H9 (cell line): ENCODE measurements around the gene PAX3. TPM values are rescaled to one million over a fixed set of nuclear protein-coding genes. Genes with fewer than 3 reads are reported as not detected.

ENCODE experiments used
- DNase-seq: peaks from one replicate; pipeline ENCODE4 v3.0.0-alpha.2; 2017
- H2AFZ ChIP-seq: one replicate; pipeline ENCODE4 v1.6.1; 2013; ENCODE audit warnings: mild to moderate bottlenecking, low read length, control low read depth, moderate library complexity
- H2AK5ac ChIP-seq: 2 replicates; pipeline ENCODE4 v1.6.1; 2013; ENCODE audit warnings: low read length, control low read depth, mixed read lengths; ENCODE audit not compliant: insufficient read length
- H2BK120ac ChIP-seq: one replicate; pipeline ENCODE4 v1.6.1; 2013; ENCODE audit warnings: low read depth, mild to moderate bottlenecking, low read length, control low read depth, inconsistent platforms; ENCODE audit not compliant: poor library complexity, severe bottlenecking
- H2BK12ac ChIP-seq: 2 replicates; pipeline ENCODE4 v1.6.1; 2013; ENCODE audit warnings: low read length, control low read depth, mixed read lengths, low read depth; ENCODE audit not compliant: insufficient read length
- H2BK15ac ChIP-seq: 2 replicates; pipeline ENCODE4 v1.6.1; 2013; ENCODE audit warnings: low read depth, low read length, control low read depth
- H2BK20ac ChIP-seq: one replicate; pipeline ENCODE4 v1.6.1; 2013; ENCODE audit warnings: low read depth, mild to moderate bottlenecking, low read length, control low read depth, inconsistent platforms; ENCODE audit not compliant: poor library complexity, severe bottlenecking
- H2BK5ac ChIP-seq: 2 replicates; pipeline ENCODE4 v1.6.1; 2013; ENCODE audit warnings: low read length, control low read depth, mixed read lengths; ENCODE audit not compliant: insufficient read length
- H3K14ac ChIP-seq: 2 replicates; pipeline ENCODE4 v1.6.1; 2013; ENCODE audit warnings: low read length, control low read depth; ENCODE audit not compliant: insufficient read depth
- H3K18ac ChIP-seq: 2 replicates; pipeline ENCODE4 v1.6.1; 2013; ENCODE audit warnings: low read depth, mild to moderate bottlenecking, mixed read lengths, low read length, control low read depth; ENCODE audit not compliant: insufficient read length
- H3K23ac ChIP-seq: 2 replicates; pipeline ENCODE4 v1.6.1; 2013; ENCODE audit warnings: low read length, control low read depth, mixed read lengths, low read depth; ENCODE audit not compliant: insufficient read length
- H3K23me2 ChIP-seq: 2 replicates; pipeline ENCODE4 v1.6.1; 2013; ENCODE audit warnings: low read depth, mild to moderate bottlenecking, mixed read lengths, low read length, control low read depth; ENCODE audit not compliant: insufficient read length, poor library complexity, severe bottlenecking
- H3K27ac ChIP-seq: 2 replicates; pipeline ENCODE4 v1.5.1; 2013; ENCODE audit warnings: low read length, control low read depth, mixed read lengths, low read depth; ENCODE audit not compliant: insufficient read length
- H3K27me3 ChIP-seq: 2 replicates; pipeline ENCODE4 v1.6.1; 2013; ENCODE audit warnings: low read length, control low read depth, inconsistent platforms; ENCODE audit not compliant: insufficient read depth
- H3K4ac ChIP-seq: 2 replicates; pipeline ENCODE4 v1.6.1; 2013; ENCODE audit warnings: low read depth, mild to moderate bottlenecking, control low read depth, inconsistent platforms, low read length, moderate library complexity
- H3K4me1 ChIP-seq: 2 replicates; pipeline ENCODE4 v1.6.1; 2013; ENCODE audit warnings: low read length, control low read depth, inconsistent platforms; ENCODE audit not compliant: insufficient read depth
- H3K4me2 ChIP-seq: 2 replicates; pipeline ENCODE4 v1.6.1; 2013; ENCODE audit warnings: low read length, control low read depth, mixed read lengths; ENCODE audit not compliant: insufficient read length, insufficient read depth
- H3K56ac ChIP-seq: 2 replicates; pipeline ENCODE4 v1.6.1; 2013; ENCODE audit warnings: low read depth, mild to moderate bottlenecking, mixed read lengths, low read length, control low read depth; ENCODE audit not compliant: insufficient read length
- H3K79me1 ChIP-seq: 2 replicates; pipeline ENCODE4 v1.6.1; 2013; ENCODE audit warnings: low read depth, mild to moderate bottlenecking, moderate library complexity, low read length, control low read depth, inconsistent platforms; ENCODE audit not compliant: insufficient read depth, poor library complexity, severe bottlenecking
- H3K79me2 ChIP-seq: 2 replicates; pipeline ENCODE4 v1.6.1; 2013; ENCODE audit warnings: low read length, control low read depth, inconsistent platforms; ENCODE audit not compliant: insufficient read depth
- H3K9ac ChIP-seq: 2 replicates; pipeline ENCODE4 v1.6.1; 2013; ENCODE audit warnings: low read length, control low read depth, mixed read lengths; ENCODE audit not compliant: insufficient read length; ENCODE audit errors: extremely low read depth
- H3K9me3 ChIP-seq: one replicate; pipeline ENCODE4 v1.6.1; 2013; ENCODE audit warnings: low read depth, low read length, inconsistent platforms; ENCODE audit not compliant: control insufficient read depth
- H3T11ph ChIP-seq: one replicate; pipeline ENCODE4 v1.6.1; 2013; ENCODE audit warnings: mild to moderate bottlenecking, low read length, control low read depth, inconsistent platforms
- H4K20me1 ChIP-seq: one replicate; pipeline ENCODE4 v1.6.1; 2013; ENCODE audit not compliant: control insufficient read depth, insufficient read length, insufficient read depth
- H4K5ac ChIP-seq: 2 replicates; pipeline ENCODE4 v1.6.1; 2013; ENCODE audit warnings: low read depth, mild to moderate bottlenecking, mixed read lengths, low read length, control low read depth; ENCODE audit not compliant: insufficient read length
- H4K8ac ChIP-seq: replicated peaks from 2 replicates; pipeline ENCODE4 v1.6.1; 2013; ENCODE audit warnings: low read length, control low read depth, mixed read lengths, low read depth; ENCODE audit not compliant: insufficient read length
- H4K91ac ChIP-seq: 2 replicates; pipeline ENCODE4 v1.6.1; 2013; ENCODE audit warnings: low read depth, mild to moderate bottlenecking, moderate library complexity, mixed read lengths, low read length, control low read depth; ENCODE audit not compliant: insufficient read length
- H3K27ac Mint-ChIP-seq, 3 experiments: 2 replicates in 2 of 3; 3 replicates in 1 of 3; pipeline ENCODE4 v1.8.0; 2020 to 2021; ENCODE audit warnings: mixed read lengths in 3 of 3, mild to moderate bottlenecking in 1 of 3, moderate library complexity in 1 of 3
- H3K27me3 Mint-ChIP-seq: 2 replicates; pipeline ENCODE4 v1.8.0; 2021; ENCODE audit warnings: low read depth, mild to moderate bottlenecking, moderate library complexity, mixed read lengths
- H3K36me3 Mint-ChIP-seq, 3 experiments: 2 replicates in 2 of 3; 3 replicates in 1 of 3; pipeline ENCODE4 v1.8.0; 2020 to 2021; ENCODE audit warnings: low read depth in 3 of 3, mixed read lengths in 3 of 3; ENCODE audit not compliant: insufficient read depth in 1 of 3
- H3K4me1 Mint-ChIP-seq, 2 experiments: 2 replicates each; pipeline ENCODE4 v1.8.0; 2020; ENCODE audit warnings: mixed read lengths in 2 of 2
- H3K4me3 Mint-ChIP-seq, 2 experiments: 2 replicates in 1 of 2; 3 replicates in 1 of 2; pipeline ENCODE4 v1.8.0; 2020 to 2021; ENCODE audit warnings: mild to moderate bottlenecking in 2 of 2, mixed read lengths in 2 of 2, moderate library complexity in 1 of 2
- H3K9me3 Mint-ChIP-seq, 2 experiments: 2 replicates in 1 of 2; 3 replicates in 1 of 2; pipeline ENCODE4 v1.8.0; 2020; ENCODE audit warnings: mild to moderate bottlenecking in 2 of 2, mixed read lengths in 2 of 2, moderate library complexity in 1 of 2
- WGBS: extraction: QIAGEN DNeasy Blood & Tissue Kit; methylation state at CpG from one replicate; pipeline ENCODE4 v1.1.7; 2013; ENCODE audit warnings: missing lambda C conversion rate, low lambda C conversion rate, mixed read lengths; ENCODE audit not compliant: insufficient read length; ENCODE audit errors: extremely low coverage; 5-methylcytosine and 5-hydroxymethylcytosine counted together
- total RNA-seq: library from RNA; stranded (reverse); gene quantifications from 2 replicates; pipeline ENCODE4 v1.2.1, GENCODE V29; 2021
- TF ChIP-seq, protein P1 (sequence below): fragments of 200-600 bp; sonication (generic); conservative IDR thresholded peaks from 3 replicates; pipeline ENCODE4 v1.8.0; 2021; ENCODE audit warnings: antibody characterized with exemption, mild to moderate bottlenecking

Gene PAX3
- total RNA-seq, 1 experiment from 2014 or later: not detected

DNA sequence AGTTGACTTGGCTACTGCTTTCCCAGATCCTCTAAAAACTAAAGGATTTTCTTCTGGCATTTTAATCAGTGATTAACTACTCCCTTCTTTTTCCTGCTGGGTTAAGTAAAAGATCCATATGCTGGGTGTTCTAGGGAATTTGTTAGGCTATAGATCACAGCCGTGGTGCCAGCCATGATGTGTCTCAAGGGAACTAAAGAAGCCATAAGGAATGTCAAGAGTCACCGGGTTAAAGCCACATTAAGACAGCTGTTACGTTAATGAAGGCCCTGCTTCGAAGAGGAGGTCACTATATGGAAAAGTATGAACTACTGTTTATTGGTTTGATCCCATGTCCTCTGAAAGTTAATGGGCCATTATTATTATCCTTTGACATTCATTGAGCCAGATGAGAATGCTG, 70.7 kb downstream of the PAX3 start:
- Histone ChIP-seq H3K4me2 (no peak overlapping the region), H4K20me1 (no peaks in the 10 kb centered on the region), H4K5ac (no peak overlapping the region), H4K91ac (no peak overlapping the region), H2BK120ac (no peak overlapping the region), H3K4me1 (no peaks in the 10 kb centered on the region), H3K18ac (no peak overlapping the region), H3K27me3 (no peaks in the 10 kb centered on the region), H3K23ac (no peak overlapping the region), H2BK15ac (no peak overlapping the region), H2BK20ac (no peak overlapping the region), H2BK12ac (no peak overlapping the region), H3K9me3 (no peaks in the 10 kb centered on the region), H3T11ph (no peak overlapping the region), H3K4ac (no peak overlapping the region), H2AK5ac (no peak overlapping the region), H4K8ac (no peak overlapping the region), H3K79me2 (no peaks in the 10 kb centered on the region), H3K9ac (no peak overlapping the region), H3K79me1 (no peaks in the 10 kb centered on the region), H2BK5ac (no peak overlapping the region), H3K27ac (no peak overlapping the region), H3K14ac (no peak overlapping the region), H3K23me2 (no peaks in the 10 kb centered on the region), H3K56ac (no peak overlapping the region), H2AFZ (no peak overlapping the region)
- H3K4me3 Mint-ChIP-seq: no peak overlapping the region
- peaks cover 2 to 4% of the 10 kb centered on the region in 2 experiments; a peak in 3 of 4 replicates for H3K4me1 Mint-ChIP-seq
- no CpG with 5 or more reads among the region's 4 CpGs for WGBS
- no peak for DNase-seq
- no peaks in the 10 kb centered on the region for H3K36me3 Mint-ChIP-seq
- peaks cover 8% of the 10 kb centered on the region for H3K27me3 Mint-ChIP-seq
- TF ChIP-seq, protein P1, sequence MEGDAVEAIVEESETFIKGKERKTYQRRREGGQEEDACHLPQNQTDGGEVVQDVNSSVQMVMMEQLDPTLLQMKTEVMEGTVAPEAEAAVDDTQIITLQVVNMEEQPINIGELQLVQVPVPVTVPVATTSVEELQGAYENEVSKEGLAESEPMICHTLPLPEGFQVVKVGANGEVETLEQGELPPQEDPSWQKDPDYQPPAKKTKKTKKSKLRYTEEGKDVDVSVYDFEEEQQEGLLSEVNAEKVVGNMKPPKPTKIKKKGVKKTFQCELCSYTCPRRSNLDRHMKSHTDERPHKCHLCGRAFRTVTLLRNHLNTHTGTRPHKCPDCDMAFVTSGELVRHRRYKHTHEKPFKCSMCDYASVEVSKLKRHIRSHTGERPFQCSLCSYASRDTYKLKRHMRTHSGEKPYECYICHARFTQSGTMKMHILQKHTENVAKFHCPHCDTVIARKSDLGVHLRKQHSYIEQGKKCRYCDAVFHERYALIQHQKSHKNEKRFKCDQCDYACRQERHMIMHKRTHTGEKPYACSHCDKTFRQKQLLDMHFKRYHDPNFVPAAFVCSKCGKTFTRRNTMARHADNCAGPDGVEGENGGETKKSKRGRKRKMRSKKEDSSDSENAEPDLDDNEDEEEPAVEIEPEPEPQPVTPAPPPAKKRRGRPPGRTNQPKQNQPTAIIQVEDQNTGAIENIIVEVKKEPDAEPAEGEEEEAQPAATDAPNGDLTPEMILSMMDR: no peak
- no peak overlapping the region for H3K27ac Mint-ChIP-seq
- no peaks in the 10 kb centered on the region for H3K9me3 Mint-ChIP-seq
